Mononuclear cell (primary cell): ENCODE results near the gene HOXC5. TPM values are rescaled to one million over a fixed set of nuclear protein-coding genes. Genes with fewer than 3 reads are reported as not detected.

Experiments
- H3K27me3 ChIP-seq: 2 replicates; pipeline ENCODE4 v1.6.0; 2011; ENCODE audit warnings: low read length, control low read depth; ENCODE audit not compliant: insufficient read depth
- H3K4me1 ChIP-seq: 2 replicates; pipeline ENCODE4 v1.5.1; 2011; ENCODE audit warnings: mild to moderate bottlenecking, low read length, control low read depth; ENCODE audit not compliant: insufficient read depth
- H3K4me3 ChIP-seq: 2 replicates; pipeline ENCODE4 v1.5.1; 2011; ENCODE audit warnings: mild to moderate bottlenecking, low read length, moderate library complexity
- H3K9me3 ChIP-seq: 2 replicates; pipeline ENCODE4 v1.5.1; 2011; ENCODE audit warnings: low read depth, mild to moderate bottlenecking, control low read depth, low read length
- total RNA-seq: library from RNA; depleted of rRNA; stranded (reverse); fragments of >200 nt; gene quantifications from one replicate; pipeline ENCODE4 v1.2.3, GENCODE V29; 2012

The HOXC5 gene
- total RNA-seq, 1 donor: not detected

GRCh38 chr12:54029529-54030441, 3.1 kb upstream of the HOXC5 start:
- Histone ChIP-seq H3K4me1 (peaks cover 12% of the 10 kb centered on the region), H3K27me3 (peaks cover 95% of the 10 kb centered on the region), H3K4me3 (no peak overlapping the region), H3K9me3 (no peaks in the 10 kb centered on the region)

DNA sequence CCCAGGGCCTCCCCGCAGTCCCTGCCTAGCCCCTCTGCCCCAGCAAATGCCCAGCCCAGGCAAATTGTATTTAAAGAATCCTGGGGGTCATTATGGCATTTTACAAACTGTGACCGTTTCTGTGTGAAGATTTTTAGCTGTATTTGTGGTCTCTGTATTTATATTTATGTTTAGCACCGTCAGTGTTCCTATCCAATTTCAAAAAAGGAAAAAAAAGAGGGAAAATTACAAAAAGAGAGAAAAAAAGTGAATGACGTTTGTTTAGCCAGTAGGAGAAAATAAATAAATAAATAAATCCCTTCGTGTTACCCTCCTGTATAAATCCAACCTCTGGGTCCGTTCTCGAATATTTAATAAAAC, 2.4 kb upstream of the HOXC5 start:
- H3K4me1 ChIP-seq: peaks cover 12% of the 10 kb centered on the region
- H3K27me3 ChIP-seq: peaks cover 95% of the 10 kb centered on the region
- no peaks in the 10 kb centered on the region for H3K9me3 ChIP-seq
- H3K4me3 ChIP-seq: no peak overlapping the region

DNA sequence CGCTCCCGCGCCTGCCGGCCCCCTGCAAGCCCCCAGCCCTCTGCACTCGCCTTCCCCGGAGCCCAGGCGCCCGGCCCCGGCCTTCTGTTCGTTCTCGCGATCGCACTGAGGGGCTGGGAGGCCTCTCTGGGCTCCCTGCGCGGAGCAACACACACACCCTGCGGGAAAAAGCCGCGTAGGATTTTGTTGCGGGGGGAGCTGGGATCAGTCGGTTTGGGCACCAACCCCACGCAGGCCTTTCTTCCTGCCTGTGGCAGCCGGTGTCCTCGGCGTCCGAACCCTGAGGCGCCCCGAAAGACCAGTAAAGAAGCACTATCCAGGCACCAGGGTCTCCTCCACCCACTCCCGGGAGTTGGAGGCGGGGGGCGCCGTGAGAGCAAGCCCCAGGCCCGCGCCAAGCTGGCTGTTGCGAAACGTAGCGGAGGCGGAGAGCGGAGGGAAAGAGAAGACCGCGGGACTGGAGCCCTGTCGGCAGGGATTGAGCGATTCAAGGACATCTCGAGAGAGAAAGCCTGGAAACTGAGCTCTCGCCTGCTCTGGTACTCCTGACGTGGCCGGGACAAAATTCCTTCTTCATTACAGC, 1.9 kb upstream of the HOXC5 start:
- Histone ChIP-seq H3K27me3 (peaks cover 95% of the 10 kb centered on the region), H3K4me3 (no peak overlapping the region), H3K4me1 (peaks cover 12% of the 10 kb centered on the region), H3K9me3 (no peaks in the 10 kb centered on the region)

DNA sequence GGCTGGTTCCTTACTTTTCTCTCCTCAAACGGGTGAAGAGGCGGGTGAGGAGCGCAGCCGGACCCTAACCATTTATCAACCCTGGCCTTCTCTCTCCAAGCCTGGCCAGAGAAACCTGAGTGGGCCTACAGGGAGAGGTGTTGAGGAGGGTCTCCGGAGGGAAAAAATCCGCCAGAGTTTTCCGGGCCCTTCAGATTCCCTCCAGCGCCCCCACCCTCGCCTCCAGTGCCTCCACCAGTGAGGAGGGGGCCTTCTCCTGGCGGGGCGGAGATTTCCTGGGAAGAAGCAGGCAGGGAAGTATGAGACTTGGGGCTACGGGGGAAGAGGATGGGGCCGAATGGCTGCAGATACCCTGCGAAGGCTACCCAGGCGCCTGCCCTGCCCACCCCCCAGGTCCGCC, 1.4 kb upstream of the HOXC5 start:
- Histone ChIP-seq H3K4me1 (peaks cover 12% of the 10 kb centered on the region), H3K9me3 (no peaks in the 10 kb centered on the region), H3K27me3 (peaks cover 95% of the 10 kb centered on the region), H3K4me3 (no peak overlapping the region)

- Histone ChIP-seq H3K4me3 (no peak overlapping the region), H3K27me3 (peaks cover 95% of the 10 kb centered on the region), H3K9me3 (no peaks in the 10 kb centered on the region), H3K4me1 (peaks cover 12% of the 10 kb centered on the region)
Measured at GRCh38 chr12:54032086-54032619, 697 bp upstream of the HOXC5 start.

DNA sequence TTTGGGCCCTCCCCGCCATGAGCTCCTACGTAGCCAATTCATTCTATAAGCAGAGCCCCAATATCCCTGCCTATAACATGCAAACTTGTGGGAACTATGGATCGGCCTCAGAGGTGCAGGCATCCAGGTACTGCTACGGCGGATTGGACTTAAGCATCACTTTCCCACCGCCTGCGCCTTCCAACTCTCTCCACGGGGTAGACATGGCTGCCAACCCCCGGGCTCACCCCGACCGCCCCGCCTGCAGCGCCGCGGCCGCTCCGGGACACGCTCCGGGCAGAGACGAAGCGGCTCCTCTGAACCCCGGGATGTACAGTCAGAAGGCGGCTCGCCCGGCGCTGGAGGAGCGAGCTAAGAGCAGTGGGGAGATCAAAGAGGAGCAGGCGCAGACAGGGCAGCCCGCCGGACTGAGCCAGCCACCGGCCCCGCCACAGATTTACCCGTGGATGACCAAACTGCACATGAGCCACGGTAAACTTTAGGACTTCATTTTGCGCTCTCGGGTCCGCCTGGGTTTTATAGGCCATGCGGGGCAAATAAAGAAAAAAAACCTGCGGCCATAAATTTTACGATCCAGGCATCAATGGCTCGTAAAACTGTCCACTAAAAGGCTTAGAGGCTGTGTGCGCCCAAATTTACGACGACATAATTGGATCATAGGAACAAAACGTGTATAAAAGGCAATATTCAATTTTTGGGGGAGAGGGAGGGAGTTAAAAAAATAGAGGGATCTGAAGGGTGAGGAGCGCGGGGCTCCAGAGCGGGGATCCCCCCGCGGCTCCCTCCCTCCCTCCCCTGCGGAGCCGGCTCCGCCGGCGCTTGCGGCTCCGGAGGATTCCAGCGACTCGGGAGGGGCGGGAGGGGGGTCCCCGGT, 493 bp downstream of the HOXC5 start:
- Histone ChIP-seq H3K9me3 (no peaks in the 10 kb centered on the region), H3K4me3 (no peak overlapping the region), H3K27me3 (peaks cover 95% of the 10 kb centered on the region), H3K4me1 (peaks cover 12% of the 10 kb centered on the region)

DNA sequence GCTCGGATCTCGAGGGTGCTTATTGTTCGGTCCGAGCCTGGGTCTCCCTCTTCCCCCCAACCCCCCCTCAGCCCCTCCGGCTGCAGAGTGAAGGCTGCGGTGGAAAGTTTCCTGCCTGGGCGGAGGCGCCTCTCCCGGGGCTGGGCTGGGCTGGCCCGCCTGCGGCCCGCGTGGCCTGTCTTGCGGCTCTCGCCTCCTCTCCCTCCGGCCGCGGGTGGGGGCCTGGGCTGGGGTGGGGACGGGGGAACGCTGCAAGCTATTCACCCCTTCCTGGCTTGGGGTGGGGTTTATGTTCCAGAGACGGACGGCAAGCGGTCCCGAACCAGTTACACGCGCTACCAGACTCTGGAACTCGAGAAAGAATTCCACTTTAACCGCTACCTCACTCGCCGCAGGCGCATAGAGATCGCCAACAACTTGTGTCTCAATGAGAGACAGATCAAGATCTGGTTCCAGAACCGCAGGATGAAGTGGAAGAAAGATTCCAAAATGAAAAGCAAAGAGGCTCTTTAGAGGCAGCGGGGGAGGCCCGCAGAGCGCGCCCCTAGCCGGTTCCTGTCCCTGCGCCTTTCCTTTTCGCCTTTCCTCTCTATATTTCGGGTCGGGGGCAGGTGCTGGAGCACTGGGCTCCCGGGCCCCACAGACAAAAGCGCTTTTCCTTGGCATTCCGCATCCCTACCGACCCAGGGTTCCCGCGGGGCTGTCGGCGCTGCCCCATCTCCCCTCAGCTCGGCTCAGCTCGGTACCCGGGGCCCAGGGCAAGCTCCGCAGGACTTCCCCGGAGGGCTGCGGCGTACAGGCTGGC, 1.3 kb downstream of the HOXC5 start:
- Histone ChIP-seq H3K4me3 (no peak overlapping the region), H3K4me1 (peaks cover 12% of the 10 kb centered on the region), H3K9me3 (no peaks in the 10 kb centered on the region), H3K27me3 (peaks cover 96% of the 10 kb centered on the region)

GRCh38 chr12:54034785-54035310, 2.0 kb downstream of the HOXC5 start:
- Histone ChIP-seq H3K4me1 (peaks cover 12% of the 10 kb centered on the region), H3K4me3 (no peak overlapping the region), H3K27me3 (peaks cover 97% of the 10 kb centered on the region), H3K9me3 (no peaks in the 10 kb centered on the region)

GRCh38 chr12:54035568-54036264, 2.9 kb downstream of the HOXC5 start:
- Histone ChIP-seq H3K27me3 (peaks cover 98% of the 10 kb centered on the region), H3K9me3 (no peaks in the 10 kb centered on the region), H3K4me3 (no peak overlapping the region), H3K4me1 (peaks cover 12% of the 10 kb centered on the region)

DNA sequence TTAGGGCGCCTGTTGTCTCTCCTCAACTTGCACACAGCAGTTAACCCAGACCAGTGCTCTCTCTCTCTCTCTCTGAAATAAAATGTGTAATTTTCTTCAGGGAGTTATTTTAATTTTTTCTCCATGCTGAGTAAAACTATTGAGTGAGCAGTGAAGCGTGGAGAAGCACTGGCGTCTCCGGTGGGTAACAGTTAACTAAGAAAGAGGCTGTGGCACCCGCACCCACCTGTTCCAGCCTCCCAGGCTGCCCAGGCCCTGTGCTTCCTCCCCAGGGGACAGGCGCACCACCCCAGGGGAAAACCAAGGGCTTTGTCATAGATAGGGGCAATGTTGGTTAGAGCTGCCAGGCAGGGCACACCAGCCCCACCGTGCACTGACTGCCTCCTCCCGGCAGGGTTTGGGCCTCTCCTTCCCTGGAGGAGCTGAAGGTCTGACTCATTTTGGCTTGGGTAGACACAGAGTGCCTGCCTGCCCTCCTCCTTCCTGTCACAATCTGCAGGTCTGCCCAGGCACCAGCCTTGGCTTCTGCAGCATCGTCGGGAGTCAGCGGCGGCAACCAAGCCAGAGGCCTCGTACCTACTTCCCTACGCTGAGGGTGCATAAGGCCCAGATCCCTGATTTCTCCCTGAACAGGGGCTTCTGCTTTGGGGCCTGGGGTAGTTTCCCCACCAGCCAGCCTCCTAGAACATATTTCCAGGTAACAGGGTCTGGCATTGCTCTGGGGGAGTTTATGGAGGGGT, 3.9 kb downstream of the HOXC5 start:
- no peaks in the 10 kb centered on the region for H3K9me3 ChIP-seq
- H3K4me1 ChIP-seq: peaks cover 12% of the 10 kb centered on the region
- H3K27me3 ChIP-seq: peaks cover 97% of the 10 kb centered on the region

GRCh38 chr12:54037360-54038283, 4.8 kb downstream of the HOXC5 start:
- peaks cover 12% of the 10 kb centered on the region for H3K4me1 ChIP-seq
- H3K27me3 ChIP-seq: peaks cover 96% of the 10 kb centered on the region
- H3K9me3 ChIP-seq: no peaks in the 10 kb centered on the region
- H3K4me3 ChIP-seq: no peak overlapping the region

More for the DNA sequence above, 3.9 kb downstream of the HOXC5 start:
- no peak overlapping the region for H3K4me3 ChIP-seq

DNA sequence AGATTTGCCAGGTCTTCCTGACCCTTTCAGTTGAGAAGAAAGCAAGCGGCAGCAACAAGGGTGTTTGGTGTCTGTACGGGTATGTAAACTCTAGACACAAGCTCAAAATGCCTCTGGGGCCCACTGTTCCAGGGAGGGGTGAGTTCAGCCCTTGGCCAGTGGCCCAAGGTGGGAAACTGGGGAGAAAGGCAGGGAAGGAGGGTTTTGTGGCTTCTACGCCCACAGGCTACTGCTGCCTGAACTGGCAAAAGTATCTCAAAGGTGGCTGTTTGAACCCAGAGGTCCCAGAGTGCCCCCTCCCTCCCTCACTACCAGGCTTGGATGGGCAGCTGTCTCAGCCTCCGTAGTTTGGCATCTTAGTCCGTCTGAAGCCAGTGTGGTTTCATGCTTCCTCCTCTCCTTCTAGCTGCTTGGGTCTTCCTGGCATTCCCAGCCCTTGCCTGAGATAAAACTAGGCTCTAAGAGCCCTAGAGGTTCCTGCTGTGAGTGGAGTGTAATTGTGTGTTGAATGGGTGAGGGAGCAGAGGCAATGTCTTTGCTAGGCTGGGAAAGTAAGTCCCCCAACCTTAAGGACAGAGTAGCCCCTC, 5.5 kb downstream of the HOXC5 start:
- H3K27me3 ChIP-seq: peaks cover 96% of the 10 kb centered on the region
- no peaks in the 10 kb centered on the region for H3K9me3 ChIP-seq
- H3K4me1 ChIP-seq: peaks cover 8% of the 10 kb centered on the region
- H3K4me3 ChIP-seq: no peak overlapping the region
